ENCODE results near the gene SLC6A19.

Gene SLC6A19

DNA sequence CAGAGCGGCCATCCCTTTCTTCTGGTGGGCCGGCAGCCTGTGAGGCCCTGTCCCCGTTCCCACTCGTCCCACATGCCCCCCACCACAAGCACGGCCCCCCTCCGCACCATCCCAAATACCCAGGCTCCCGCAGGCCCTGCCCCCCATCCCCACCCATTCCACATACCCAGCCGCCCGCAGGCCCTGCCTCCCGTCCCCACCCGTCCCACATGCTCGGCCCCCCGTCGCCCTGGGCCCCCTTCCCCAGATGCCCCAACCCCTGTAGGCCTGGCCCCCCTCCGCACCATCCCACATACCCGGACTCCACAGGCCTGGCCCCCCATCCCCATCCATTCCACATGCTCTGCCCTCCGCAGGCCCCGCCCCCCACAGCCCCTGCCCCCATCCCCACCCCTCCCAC lies 11.5 kb downstream of the SLC6A19 start:
- H4K20me1 ChIP-seq (ENCODE audit: insufficient read depth), result no peaks in the 10 kb centered on the region
- no peak overlapping the region for H3K9ac ChIP-seq
- no peaks in the 10 kb centered on the region for H3K36me3 ChIP-seq (ENCODE audit: insufficient read depth)
- peaks cover 4% of the 10 kb centered on the region for H3K4me1 ChIP-seq (ENCODE audit: low read depth, poor library complexity, severe bottlenecking)
- H2AFZ ChIP-seq (ENCODE audit: low read depth), result no peak overlapping the region
- no peaks in the 10 kb centered on the region for H3K79me2 ChIP-seq (ENCODE audit: insufficient read depth, low read depth)
- no peak overlapping the region for H3K4me2 ChIP-seq
- TF ChIP-seq, protein P1, sequence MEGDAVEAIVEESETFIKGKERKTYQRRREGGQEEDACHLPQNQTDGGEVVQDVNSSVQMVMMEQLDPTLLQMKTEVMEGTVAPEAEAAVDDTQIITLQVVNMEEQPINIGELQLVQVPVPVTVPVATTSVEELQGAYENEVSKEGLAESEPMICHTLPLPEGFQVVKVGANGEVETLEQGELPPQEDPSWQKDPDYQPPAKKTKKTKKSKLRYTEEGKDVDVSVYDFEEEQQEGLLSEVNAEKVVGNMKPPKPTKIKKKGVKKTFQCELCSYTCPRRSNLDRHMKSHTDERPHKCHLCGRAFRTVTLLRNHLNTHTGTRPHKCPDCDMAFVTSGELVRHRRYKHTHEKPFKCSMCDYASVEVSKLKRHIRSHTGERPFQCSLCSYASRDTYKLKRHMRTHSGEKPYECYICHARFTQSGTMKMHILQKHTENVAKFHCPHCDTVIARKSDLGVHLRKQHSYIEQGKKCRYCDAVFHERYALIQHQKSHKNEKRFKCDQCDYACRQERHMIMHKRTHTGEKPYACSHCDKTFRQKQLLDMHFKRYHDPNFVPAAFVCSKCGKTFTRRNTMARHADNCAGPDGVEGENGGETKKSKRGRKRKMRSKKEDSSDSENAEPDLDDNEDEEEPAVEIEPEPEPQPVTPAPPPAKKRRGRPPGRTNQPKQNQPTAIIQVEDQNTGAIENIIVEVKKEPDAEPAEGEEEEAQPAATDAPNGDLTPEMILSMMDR (conservative IDR thresholded peaks at IDR 0.05; ENCODE audit: low read depth, low read length), result no peak
- peaks cover 8% of the 10 kb centered on the region; the same call in 1 of the 2 replicates for H3K27me3 ChIP-seq (ENCODE audit: insufficient read depth, low read depth)
- H3K4me3 ChIP-seq (IDR thresholded peaks at IDR 0.05; ENCODE audit: insufficient read depth, low read depth, low read length), result no peak overlapping the region
- no peak overlapping the region for H3K27ac ChIP-seq

GRCh38 chr5:1213508-1214162 lies 12.2 kb downstream of the SLC6A19 start:
- TF ChIP-seq, protein P1 (conservative IDR thresholded peaks at IDR 0.05; ENCODE audit: low read depth, low read length), result no peak
- Histone ChIP-seq H3K4me1 (ENCODE audit: low read depth, poor library complexity, severe bottlenecking) (peaks cover 4% of the 10 kb centered on the region), H3K79me2 (ENCODE audit: insufficient read depth, low read depth) (no peaks in the 10 kb centered on the region)

DNA sequence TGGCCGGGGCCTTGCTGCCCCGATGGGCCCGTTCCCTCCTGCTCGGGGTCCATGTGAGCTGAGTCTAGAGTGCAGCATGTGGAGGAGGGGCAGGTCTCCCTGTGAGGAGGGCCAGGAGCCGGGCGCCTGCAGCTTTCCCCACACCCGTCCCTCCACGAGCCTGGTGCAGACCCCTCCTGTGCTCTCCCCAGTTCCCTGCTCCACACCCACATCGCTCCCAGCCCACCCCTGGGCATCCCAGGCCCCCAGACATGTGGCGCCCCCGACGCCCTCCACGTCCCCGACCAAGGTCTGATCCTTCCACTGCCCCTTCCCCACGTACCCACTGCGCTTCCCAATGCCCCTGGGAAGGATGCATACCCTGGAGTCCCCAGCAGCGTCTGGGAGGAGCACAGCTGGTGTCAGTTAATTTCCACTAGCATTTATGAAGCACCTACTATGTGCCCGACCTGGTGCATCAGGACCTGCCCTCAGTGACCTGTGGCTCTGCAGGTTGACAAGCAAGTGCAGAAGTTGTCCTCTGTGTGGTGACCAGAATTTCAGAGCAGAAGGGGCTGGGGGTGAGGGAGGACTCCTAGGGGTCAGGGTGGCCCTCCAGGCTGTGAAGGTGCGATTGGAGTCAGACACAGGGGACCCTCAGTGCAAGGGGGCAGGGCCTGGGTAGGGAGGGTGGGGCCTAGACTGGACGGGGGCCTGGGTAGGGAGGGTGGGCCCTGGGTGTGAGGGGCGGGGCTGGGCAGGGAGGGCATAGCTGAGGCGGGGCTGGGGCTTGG lies 13.0 kb downstream of the SLC6A19 start:
- Histone ChIP-seq H3K27me3 (ENCODE audit: insufficient read depth, low read depth) (peaks cover 13% of the 10 kb centered on the region; the same call in 1 of the 2 replicates), H3K36me3 (ENCODE audit: insufficient read depth) (no peaks in the 10 kb centered on the region), H3K27ac (no peak overlapping the region), H3K4me3 (IDR thresholded peaks at IDR 0.05; ENCODE audit: insufficient read depth, low read depth, low read length) (no peak overlapping the region), H4K20me1 (ENCODE audit: insufficient read depth) (no peaks in the 10 kb centered on the region), H3K4me2 (no peak overlapping the region), H3K79me2 (ENCODE audit: insufficient read depth, low read depth) (no peaks in the 10 kb centered on the region), H3K9ac (no peak overlapping the region), H3K4me1 (ENCODE audit: low read depth, poor library complexity, severe bottlenecking) (peaks cover 4% of the 10 kb centered on the region), H2AFZ (ENCODE audit: low read depth) (no peak overlapping the region)
- TF ChIP-seq, protein P1 (conservative IDR thresholded peaks at IDR 0.05; ENCODE audit: low read depth, low read length), result no peak

More at GRCh38 chr5:1213508-1214162, 12.2 kb downstream of the SLC6A19 start:
- Histone ChIP-seq H3K27ac (no peak overlapping the region), H3K27me3 (ENCODE audit: insufficient read depth, low read depth) (peaks cover 12% of the 10 kb centered on the region; the same call in 1 of the 2 replicates), H2AFZ (ENCODE audit: low read depth) (no peak overlapping the region), H3K36me3 (ENCODE audit: insufficient read depth) (no peaks in the 10 kb centered on the region), H3K4me3 (IDR thresholded peaks at IDR 0.05; ENCODE audit: insufficient read depth, low read depth, low read length) (no peak overlapping the region), H4K20me1 (ENCODE audit: insufficient read depth) (no peaks in the 10 kb centered on the region), H3K9ac (no peak overlapping the region), H3K4me2 (no peak overlapping the region)

DNA sequence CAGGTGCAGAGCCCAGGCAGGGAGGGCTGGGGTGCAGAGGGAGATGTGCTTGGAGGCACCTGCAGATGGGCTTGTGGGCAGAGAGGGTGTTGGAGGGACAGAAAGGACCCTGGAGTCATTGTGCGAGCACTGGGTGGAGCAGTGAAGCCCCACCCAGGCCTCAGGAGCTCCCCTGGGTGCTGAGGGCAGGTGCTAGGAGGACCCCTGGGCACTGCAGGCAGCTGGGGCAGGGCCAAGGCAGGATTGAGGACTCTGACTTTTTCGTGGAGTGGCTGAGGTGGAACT lies 13.5 kb downstream of the SLC6A19 start:
- H4K20me1 ChIP-seq (ENCODE audit: insufficient read depth), result no peaks in the 10 kb centered on the region
- peaks cover 13% of the 10 kb centered on the region; the same call in 1 of the 2 replicates for H3K27me3 ChIP-seq (ENCODE audit: insufficient read depth, low read depth)
- H3K79me2 ChIP-seq (ENCODE audit: insufficient read depth, low read depth), result no peaks in the 10 kb centered on the region
- no peak overlapping the region for H3K9ac ChIP-seq
- no peak overlapping the region for H2AFZ ChIP-seq (ENCODE audit: low read depth)
- peaks cover under 1% of the 10 kb centered on the region for H3K4me1 ChIP-seq (ENCODE audit: low read depth, poor library complexity, severe bottlenecking)
- H3K4me2 ChIP-seq, result no peak overlapping the region
- H3K36me3 ChIP-seq (ENCODE audit: insufficient read depth), result no peaks in the 10 kb centered on the region
- no peak overlapping the region for H3K27ac ChIP-seq
- TF ChIP-seq, protein P1 (conservative IDR thresholded peaks at IDR 0.05; ENCODE audit: low read depth, low read length), result no peak
- H3K4me3 ChIP-seq (IDR thresholded peaks at IDR 0.05; ENCODE audit: insufficient read depth, low read depth, low read length), result no peak overlapping the region

Measured in KMS-11 (cell line).